ENCODE data around the gene ENO2.

ENO2 gene

GRCh38 chr12:6960593-6961277 is 46.4 kb downstream of the ENO2 start:
- no peak for DNase-seq (ENCODE audit: low read depth in 3 of 3)

GRCh38 chr12:6961278-6961694 is 46.9 kb downstream of the ENO2 start:
- DNase-seq (ENCODE audit: low read depth in 3 of 3): peak; percentile 88 to 96 (median 96)

GRCh38 chr12:6961695-6962284 is 47.4 kb downstream of the ENO2 start:
- DNase-seq (ENCODE audit: low read depth in 3 of 3): no peak

GRCh38 chr12:6962285-6963015 is 48.1 kb downstream of the ENO2 start:
- DNase-seq (ENCODE audit: low read depth in 3 of 3): no peak

GRCh38 chr12:6963016-6963731 is 48.8 kb downstream of the ENO2 start:
- DNase-seq (ENCODE audit: low read depth in 3 of 3): no peak

GRCh38 chr12:6963791-6964413 is 49.5 kb downstream of the ENO2 start:
- DNase-seq (ENCODE audit: low read depth in 3 of 3): no peak

GRCh38 chr12:6964605-6965025 is 50.2 kb downstream of the ENO2 start:
- no peak for DNase-seq (ENCODE audit: low read depth in 3 of 3)

GRCh38 chr12:6965026-6965661 is 50.8 kb downstream of the ENO2 start:
- peak; percentile 76 to 88 (median 78) for DNase-seq (ENCODE audit: low read depth in 3 of 3)

- DNase-seq (ENCODE audit: low read depth in 3 of 3): no peak
These were observed 51.3 kb downstream of the ENO2 start for GRCh38 chr12:6965714-6966113.

- DNase-seq (ENCODE audit: low read depth in 3 of 3): no peak
These were observed 52.0 kb downstream of the ENO2 start for GRCh38 chr12:6966351-6966750.

- no peak for DNase-seq (ENCODE audit: low read depth in 3 of 3)
These were observed 53.3 kb downstream of the ENO2 start for GRCh38 chr12:6967651-6968100.

- DNase-seq (ENCODE audit: low read depth in 3 of 3): no peak
These were observed 54.0 kb downstream of the ENO2 start for GRCh38 chr12:6968426-6968825.

- no peak for DNase-seq (ENCODE audit: low read depth in 3 of 3)
These were observed 55.7 kb downstream of the ENO2 start for GRCh38 chr12:6970096-6970527.
